Stimulated activated CD4-positive, alpha-beta T cell treated with anti-CD3 and anti-CD28 coated beads, Interleukin-15, amount 100 ng/mL, for 24 hours (primary cell): ENCODE data around the gene GLP1R.
"Not testable (repeated sequence)": the region's sequence is repeated elsewhere in the genome, so short reads cannot be mapped to it uniquely, and the experiment has no call there.

Experiments
- DNase-seq: peaks from one replicate; pipeline ENCODE4 v3.0.0-alpha.2; 2020

Gene GLP1R

GRCh38 chr6:39136207-39136606 lies 87.6 kb downstream of the GLP1R start:
- not testable (repeated sequence) for DNase-seq

- DNase-seq = peak; percentile 43
These were observed 88.7 kb downstream of the GLP1R start for GRCh38 chr6:39137245-39137644.
